HT1080 (cell line): Measurements from ENCODE around the gene CEP104. TPM values are rescaled to one million over a fixed set of nuclear protein-coding genes. Genes with fewer than 3 reads are reported as not detected.

Experiments
- DNase-seq: peaks from one replicate; pipeline ENCODE4 v3.0.0-alpha.2; 2015; ENCODE audit warnings: low read depth
- total RNA-seq: library from RNA; depleted of rRNA; stranded (reverse); fragments of >200 nt; shearing (Covaris generic); gene quantifications from 2 replicates; pipeline ENCODE4 v1.2.3, GENCODE V29; 2014

CEP104 gene
- total RNA-seq, 1 experiment from 2014 or later, result 22.8 TPM

DNA sequence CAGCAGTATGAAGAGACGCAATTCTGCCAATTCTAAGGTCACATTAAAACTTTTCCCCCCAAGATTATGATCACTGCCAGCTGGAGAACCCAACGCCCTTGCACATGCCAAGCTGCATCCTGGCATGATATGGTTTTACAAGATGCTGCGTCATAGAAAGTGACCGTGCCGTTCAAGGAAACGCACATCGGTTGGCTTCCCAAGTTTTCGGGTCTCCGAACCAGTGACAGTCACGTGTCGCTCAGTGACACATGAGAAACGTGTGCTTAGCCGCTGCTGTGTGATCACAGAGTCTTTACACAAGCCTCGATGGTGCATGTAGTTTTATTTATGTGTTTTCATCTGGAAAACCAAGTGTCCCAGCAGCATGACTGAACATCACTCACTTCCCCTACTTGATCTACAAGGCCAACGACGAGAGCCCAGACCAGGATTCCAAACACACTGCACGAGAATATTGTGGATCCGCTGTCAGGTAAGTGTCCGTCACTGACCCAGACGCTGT lies 77.0 kb downstream of the CEP104 start:
- DNase-seq, result no peak

DNA sequence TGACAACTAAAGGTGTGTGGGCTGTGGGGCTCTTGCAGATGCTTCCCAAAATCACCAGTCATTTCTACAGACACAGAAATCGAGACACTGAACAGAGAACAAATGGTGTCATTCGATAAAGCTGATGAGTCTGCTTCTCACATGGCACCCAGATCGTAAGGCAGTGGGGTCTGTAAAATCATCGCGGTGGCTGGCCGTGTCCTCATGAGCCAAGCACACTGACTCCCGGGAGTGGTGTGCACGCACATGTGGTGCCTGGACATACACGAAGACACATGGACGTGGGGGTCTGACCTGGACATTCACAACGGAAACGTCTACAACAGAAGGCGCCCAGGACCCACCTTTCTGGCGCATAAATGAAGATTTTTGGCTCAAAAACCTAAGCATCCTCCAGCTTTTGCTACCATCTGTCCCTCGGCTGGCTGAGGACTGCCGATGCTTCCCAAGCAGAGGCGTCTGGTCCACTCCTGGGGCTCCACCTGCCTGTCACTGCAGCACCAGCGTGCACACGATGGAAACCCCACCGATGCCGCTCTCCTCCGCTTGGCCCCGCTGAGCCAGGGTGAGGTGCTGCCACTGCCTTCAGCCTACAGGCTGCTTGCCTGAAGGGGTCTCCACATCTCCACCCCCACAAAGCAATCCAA lies 77.6 kb downstream of the CEP104 start:
- DNase-seq, result no peak

DNA sequence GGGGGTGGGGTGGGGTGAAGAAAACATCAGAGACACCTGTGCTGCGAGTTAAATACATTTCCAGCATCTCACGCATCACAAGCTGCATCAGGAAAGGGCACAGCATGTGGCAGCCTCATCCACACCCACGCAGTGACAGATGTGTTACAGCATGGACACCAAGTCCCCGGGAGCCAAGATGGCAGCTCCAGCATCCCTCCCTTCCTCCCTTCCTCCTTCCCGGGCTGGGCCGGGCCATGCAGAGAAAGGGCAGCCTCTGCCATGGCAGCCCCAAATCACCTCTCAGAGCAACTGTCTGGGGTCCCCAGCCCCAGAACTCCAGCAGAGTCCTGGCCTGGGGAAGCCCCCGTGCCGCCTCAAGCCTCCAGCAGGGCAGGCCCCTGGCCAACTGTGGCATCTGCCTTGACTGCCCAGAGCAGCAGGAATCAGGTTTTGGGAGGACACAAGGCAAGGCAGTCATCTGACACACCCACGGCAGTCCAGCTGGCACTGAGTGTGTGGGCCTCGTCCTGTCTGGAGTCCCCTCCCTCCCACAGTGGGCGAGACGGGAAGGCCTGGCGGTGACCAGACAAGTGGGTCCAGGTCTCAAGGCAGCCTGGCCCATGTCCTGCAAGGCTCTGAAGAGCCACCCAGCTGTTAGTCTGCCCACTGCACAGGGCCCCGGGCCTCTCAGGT lies 78.3 kb downstream of the CEP104 start:
- no peak for DNase-seq

DNA sequence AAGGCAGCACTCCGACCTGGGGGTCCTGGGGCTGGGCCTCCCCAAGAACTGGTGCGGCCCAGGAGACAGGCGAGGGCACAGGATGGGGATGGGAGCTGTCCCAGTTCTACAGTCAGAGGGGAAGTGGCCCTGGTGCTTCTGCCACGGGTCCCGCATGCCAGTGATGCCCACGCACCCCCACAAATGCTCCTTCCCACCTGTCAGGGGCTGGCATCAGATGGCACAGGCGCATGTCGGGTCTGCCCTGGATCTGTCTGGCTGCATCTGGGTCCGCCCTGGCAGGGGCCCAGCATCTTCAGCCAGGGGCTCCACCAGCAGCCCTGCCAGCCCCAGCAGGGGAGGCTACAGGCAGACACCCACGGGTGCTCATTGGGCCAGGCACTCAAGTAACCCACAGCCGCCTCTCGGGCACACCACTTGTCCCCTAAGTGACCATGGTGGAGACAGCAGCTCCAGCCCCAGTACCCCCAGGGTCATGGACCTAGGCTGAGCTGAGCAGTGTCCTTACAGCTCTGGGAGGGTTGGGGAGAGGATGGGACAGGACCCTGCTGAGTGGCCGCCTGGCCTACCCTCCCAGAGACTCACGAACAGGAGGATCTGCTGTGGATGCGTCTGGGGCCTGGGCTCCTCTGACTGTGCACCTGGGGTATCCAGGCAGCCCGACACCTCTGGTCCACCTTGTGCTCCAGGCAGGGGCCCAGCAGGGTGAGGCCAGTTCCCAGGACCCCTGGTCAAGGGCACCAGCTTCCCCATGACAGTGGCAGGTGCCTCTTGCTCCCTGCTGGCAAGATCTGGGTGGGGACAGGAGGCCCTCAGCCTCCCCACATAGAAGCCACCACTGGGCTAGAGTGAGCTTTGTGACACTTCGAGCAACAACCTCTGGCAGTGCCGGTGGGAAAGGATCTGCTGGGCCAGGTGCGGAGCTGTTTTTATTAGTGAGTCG lies 79.1 kb downstream of the CEP104 start:
- DNase-seq, result no peak

DNA sequence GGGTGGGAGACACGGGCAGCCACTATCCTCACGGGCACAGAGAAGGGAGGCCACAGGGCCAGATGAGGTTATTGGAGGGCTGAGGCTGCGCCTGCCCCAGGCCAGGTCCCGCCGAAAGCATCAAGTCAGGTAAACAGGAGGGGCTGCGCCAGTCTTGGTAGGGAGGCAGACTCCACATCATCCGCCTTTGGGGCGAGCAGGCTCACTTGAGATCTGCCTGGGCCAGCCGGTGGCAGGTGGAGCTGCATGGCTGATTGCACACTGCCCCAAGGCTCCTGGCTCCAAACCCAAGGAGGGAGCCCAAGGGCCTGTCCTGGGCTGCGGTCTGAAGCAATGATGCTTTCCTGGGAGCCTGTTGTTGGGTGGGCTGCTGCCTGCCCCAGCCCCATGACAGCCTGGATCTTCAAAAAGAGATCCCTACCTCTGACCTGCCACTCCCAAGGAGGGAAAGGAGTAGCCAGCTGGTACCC lies 79.9 kb downstream of the CEP104 start:
- DNase-seq, result no peak

DNA sequence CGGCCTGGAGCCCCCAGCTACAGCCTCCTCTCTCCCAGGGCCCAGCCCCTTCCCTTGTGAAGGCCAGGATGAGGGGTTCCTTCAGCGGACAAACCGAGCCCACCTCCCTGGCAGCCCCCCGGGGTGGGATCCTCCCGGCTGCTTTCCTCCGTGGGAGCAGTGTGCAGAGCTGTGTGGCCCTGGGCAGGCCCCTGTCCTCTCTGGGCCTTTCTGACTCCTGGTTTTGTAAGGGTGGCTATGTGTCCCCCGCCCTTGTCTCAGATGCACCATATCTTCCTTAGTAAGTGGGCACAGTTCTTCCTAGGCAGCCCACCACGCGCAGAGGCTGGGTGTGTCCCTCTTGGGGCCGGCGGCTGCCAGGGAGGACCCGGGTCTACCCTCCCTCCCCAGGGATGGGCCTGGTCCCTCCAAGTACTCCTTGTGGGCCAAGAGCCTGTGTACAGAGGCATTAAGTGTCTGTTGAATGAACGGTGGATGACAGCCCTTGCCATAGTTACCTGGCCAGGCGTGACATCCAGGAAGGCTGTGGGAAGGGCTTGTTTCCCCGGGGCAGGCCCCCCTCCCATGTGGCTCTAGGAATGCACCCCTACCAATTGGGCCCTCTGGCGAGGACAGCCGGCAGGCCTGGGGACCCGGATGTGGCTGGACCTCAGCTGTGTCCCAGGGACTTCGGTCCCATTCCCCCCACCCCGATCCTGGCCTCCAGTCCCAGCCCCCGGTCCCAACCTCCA lies 80.6 kb downstream of the CEP104 start:
- no peak for DNase-seq

DNA sequence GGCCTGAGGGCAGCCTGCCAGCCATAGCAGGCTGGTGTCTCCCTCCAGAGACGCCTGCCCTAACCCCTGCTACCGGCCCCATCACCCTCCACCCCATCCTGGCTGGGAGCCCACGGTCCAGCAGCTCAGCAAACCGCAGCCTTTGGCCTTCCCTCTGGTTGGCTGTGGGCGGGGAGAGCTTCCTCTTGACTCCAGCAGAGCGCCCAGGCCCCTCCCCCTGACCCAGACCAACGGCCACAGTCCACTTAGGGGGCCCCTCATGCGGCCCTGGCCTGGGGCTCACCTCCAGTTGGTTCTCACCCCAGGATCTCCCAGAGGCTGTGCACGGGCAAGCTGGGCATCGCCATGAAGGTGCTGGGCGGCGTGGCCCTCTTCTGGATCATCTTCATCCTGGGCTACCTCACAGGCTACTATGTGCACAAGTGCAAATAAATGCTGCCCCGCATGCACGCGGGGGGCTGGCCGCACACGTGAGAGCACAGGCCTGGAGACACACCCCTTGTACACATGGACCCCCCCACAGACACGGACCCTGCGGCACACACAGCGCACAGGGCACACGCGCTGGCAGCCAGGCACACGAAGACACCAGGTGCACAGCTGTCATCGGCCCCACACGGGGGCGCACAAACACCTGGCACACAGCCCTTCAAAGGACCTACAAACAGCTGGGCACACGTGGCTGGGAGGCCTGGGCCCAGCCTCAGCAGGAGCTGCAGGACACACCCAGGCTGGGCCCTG lies 81.4 kb downstream of the CEP104 start:
- DNase-seq, result peak; percentile 53

DNA sequence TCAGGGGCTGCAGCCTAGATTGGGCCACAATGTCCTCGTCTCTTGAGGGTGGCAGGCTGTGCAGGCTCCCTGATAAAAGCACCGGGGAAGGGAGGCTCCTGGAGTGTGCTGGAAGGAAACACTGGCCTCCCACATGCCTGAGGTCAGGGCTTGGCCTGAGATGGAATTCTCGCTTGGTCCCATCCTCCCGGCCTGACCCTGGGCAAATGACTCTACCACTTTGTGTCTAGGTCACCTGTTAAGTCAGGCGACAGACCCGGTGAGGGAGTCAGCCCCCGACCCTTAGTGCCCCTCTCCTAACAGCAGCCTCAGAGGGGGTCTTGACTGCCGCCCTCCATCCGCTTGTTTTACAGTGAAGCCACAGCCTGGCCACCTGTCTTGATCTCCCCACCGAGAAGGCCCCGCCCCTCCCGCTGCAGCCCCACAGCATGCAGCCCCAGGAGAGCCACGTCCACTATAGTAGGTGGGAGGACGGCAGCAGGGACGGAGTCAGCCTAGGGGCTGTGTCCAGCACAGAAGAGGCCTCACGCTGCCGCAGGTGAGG lies 82.0 kb downstream of the CEP104 start:
- DNase-seq, result no peak

DNA sequence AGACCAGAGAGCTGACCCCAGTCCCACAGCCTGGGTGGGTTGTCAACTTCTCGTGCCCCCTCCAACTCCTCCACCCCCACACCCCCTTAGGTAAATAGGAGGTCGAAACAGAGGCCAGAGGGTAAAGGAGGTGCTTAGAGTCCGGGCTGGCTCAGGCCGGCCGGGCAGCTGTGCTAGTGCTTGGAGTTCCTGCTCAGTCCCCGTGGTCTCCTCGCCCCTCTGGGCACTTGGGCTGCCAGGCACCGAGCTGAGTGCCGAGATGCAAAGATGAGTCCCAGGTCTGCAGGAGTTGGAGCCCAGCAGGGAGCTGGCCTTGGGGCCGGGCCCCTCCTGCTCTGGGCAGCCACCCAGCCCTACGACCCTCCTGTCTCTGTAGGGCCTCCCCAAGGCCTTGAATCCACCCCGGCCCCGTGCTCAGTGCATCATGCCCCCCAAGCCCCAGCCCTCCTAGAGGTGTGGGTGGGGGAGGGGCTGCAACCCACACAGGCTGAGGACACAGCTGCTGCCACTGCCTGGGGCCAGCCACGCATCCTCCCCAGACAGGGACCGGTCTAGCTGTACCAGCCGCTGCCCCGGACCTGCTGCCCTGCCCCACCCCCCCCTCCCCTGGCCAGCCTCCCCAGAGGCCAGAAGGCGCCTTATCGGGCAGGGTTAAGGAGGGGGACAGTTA lies 82.6 kb downstream of the CEP104 start:
- DNase-seq, result no peak

DNA sequence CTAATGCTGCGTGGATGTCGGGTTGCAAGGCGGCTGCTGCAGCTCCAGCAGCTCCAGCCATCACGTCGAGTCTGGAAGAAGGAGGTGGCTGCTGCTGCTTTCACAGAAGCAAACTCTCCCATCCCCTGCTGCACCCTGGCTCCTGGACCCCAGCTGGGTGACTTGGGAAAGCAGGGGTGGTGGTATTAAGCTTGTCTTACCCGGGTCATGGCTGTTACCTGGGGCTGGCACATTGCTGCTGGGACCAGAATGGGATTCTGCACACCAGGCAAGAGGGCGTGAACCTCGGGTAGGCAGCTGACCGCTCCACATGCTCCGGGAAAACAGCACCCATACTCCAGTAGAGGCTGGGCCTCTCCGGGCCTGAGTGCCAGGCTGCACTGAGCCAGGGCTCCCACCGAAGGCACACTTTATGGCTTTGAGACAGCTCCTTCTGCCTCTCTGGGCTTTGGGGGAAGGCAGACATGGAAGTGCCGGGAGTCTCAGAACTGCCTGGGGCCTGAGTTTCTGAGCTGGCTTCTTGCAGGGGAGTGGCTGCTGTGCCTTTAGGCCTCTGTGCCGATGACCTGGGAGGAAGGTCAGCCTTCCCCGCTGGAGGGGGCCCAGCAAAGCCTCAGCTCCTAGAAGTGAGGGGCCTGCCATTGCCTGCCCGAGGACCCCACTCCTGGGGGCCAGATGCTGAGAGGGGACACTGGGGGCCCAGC lies 83.3 kb downstream of the CEP104 start:
- DNase-seq, result no peak

DNA sequence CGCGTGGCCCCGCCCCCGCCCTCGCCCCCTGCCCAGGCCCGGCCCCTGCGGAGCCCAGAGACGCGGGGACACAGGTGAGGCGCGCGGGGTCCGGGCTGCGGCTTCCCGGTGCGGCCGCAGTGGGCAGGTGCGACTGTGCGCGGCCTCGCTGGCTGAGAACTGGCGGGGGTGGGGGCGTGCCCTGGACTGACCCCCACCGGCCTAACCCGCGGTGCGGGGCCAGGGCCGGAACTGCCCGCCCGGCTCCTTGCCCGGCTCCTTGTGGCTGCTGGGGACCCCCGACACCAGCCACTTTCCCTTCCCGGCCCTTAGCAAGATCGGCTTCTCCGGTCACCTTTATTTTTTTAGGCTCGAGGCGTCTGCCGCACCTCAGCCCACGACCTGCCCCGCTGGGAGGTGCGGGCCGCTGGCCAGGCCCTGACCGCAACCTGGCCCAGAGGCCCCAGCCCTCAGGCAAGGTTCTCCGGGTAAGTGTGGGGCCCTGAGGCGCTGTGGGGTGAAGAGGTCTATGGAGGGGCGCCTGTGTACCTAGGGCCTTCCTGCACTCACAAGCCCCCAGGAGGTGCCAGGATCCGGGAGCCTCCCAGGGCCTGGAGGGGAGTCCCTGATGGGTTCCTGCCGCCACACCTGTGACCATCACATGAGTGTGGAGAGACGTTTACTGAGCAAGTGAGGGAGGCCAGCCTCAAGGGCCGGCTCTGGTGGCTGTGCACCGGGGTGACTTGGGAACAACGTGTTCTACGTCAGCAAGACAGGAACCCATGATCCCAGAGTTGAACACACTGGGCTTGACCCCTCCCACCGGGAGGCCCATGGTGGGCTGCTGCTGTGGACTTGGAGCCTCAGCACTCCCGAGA lies 84.1 kb downstream of the CEP104 start, which contains the start of gene SMIM1:
TSS of gene SMIM1 (plus strand) at position 35 of the 857 bp plus-strand sequence. CDS start 2,625 bp downstream, outside the sequence.
- no peak for DNase-seq

DNA sequence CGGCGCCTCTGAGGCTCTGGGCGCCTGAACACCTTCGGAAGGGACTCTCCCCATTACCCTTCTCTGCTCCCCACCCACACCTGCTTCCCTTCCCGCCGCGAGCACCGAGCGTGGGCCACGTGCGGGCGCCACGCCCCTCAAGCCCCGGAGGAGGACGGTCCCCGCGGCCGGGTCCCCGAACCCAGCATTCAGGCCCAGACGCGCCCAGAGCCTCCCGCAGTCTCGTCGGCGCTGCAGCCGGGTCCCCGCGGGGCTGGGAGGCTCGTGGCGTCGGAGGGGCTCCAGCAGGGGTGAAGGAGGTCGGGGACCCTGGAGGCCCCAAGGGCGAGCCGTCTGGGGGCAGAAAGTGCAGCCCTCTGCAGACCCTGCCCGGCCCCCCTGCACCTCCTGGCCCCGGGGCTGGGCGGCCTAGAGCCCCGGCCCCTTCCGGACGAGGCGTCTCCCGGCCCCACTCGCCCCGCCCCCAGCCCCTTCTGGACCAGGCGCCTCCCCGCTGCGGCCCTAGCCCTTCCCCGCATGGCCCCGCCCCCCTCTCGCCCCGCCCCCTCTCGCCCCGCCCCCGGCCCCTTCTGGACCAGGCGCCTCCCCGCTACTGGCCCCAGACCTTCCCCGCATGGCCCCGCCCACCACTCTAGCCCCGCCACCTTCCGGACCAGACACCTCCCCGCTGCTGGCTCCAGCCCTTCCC lies 84.8 kb downstream of the CEP104 start:
- DNase-seq, result peak; percentile 42

DNA sequence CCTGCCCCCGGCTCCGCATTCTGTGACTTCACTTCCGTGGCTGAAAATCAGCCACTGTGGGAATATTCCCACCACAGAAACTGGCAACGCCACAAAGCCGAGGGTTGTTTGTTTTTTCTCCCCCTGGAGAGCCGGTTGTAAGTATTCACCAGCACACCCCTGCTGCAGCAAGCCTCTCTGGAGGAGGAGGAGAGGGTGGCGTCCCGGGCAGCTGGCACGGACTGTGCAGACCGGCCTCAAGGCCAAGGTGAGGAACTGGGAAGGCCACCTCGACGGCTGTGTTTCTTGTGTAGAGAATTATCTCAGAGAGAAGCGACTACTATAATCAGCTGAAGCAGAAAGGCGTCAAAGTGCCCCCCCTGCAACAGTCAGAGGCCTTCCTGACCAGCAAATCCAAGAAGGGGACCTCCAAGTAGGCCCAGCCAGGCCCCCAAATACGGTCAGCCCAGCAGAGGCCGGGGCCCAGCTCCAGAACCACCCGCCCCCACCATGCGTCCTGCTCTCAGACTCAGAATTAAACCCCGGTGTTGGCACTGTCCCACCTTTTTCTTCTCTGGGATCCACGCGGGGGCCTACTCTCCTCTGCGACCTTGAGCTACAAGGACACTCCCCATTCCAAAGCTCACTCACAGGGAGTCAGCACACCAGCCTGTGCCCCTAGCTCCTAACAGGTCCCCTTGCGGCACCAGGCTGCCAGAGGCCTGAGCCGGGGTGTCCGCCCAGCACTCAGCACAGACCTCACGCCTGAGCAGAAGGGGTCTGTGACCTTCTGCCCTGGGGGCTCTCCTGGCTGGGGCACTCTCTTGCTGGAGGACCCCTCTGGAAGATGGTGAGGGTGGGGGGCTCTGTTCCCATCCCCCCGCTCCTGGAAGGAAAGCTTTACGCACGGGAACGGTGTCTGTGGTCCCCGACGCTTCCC lies 85.6 kb downstream of the CEP104 start:
- no peak for DNase-seq

DNA sequence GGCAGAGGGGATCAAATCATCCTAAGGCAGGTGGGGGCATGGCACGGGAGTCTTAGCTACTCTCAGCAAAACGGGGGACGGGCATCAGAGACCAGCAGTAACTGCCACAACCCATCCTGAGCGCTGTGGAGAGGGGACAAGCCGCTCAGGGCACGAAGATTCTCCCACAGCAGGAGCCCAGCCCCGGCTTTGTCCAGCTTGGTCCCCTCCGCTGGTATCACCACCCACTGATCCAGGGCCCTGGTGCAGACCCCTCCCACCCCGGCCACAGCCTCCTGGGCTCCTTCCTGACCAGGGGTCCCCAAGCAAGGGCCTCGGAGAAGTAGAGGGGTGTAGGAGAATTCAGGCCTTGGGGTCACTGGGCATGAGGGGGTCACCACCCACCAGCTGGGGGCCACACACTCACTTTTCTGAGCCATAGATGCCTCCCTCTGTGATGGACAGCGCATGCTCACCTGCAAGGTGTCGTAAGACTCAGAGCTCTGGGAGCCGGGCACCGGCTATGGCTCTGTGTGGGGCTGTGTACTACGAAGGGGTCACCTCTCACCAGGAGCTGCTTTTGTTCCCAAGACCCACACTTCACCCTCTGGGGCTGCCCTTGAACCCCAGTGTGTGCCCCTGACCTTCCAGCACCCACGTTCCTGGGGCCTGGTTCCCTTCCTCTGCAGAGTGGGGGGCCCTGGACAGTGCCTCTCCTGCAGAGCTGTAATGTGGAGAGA lies 86.8 kb downstream of the CEP104 start:
- no peak for DNase-seq

DNA sequence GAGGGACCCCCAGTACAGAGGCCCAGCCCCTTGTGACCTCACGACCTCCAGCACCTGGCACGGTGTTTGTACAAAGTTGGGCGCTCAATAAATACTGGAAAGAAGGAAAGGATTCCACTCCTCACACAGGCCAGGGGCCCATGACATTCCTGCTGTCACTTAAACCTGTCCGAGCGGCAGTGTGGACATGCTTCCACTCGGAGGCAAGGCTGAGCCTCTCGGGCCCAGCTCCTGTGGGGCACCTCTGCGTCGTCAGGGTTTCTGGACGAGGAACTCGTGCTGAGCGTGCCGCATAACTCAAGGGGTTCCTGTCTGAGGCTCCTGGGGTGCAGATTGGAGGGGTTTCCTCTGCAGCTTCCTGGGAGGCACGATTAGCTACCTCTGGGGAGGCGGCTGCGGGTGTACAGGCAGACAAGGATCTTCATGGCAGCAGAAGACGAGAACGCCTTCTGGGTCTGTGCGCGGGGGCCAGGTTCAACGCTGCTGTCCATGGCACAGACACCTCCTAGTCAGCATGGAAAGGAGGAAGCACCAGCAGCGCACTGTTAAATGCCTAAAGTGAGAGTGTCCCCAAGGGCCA lies 88.1 kb downstream of the CEP104 start:
- no peak for DNase-seq
